Activated T-helper 1 cell treated with anti-CD3 and anti-CD28 coated beads, Interleukin-2, amount 50 U/mL, for 16 hours (primary cell): Measurements from ENCODE around the gene SLC38A1.
A peak's percentile ranks its signal among the peaks of the same experiment; 100 is the strongest.

Source experiments
- DNase-seq, 2 donors: peaks; one replicate each; pipeline ENCODE4 v3.0.0-alpha.2; 2020; ENCODE audit warnings: low read depth in 1 of 2, low spot score in 1 of 2

SLC38A1 gene

GRCh38 chr12:46234000-46234399 is 34.8 kb downstream of the SLC38A1 start:
- DNase-seq: no peak

DNA sequence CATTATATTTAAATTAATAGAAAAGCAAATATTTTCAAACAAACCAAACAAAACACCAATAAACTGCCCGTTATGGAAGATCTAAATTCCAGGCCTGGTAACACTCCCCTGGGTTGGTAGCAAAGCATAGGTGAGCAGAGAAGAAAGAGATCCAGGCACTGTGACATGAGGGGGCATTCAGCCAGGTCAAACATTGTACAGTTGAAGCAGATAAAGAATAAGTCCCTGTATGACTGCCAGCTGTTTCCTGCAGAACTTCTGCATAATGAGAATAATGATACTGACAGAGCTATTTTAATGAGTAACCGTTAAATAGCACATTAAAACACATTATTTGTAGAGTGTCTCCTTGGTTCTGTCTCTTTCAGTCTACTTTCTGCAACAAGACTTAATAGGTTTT is 35.4 kb downstream of the SLC38A1 start:
- DNase-seq: no peak

DNA sequence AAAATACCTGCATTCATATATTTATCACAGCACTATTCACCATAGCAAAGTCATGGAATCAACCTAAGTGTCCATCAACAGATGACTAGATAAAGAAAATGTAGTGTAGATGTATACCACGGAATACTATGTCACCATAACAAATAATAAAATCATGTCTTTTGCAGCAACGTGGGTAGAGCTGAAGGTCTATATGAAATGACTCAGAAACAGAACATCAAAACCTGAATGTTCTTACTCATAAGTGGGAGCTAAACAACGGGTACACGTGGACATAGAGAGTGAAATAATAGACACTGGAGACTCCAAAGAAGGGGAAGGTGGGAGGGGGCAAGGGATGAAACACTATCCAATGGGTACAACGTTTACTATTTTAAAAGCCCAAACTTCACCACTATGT is 37.9 kb downstream of the SLC38A1 start:
- no peak for DNase-seq

DNA sequence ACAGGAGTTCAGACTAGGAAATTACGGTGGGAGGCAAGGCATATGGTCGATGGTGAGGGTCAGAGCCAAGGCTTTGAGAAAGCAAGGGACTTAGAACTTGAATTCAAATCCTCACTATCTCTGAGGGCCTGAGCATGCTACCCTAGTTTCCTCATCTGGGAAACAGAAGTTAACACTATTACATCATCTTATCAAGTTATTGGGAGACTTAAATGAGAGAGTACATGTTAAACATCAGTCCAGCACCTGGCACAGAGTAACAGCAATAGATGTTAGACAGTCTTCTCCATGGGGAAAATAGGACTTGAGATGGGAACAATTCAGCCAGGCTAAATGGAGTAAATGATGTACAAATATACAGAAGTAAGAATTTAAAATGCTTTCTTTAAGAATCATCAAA is 38.5 kb downstream of the SLC38A1 start:
- DNase-seq: no peak

- no peak for DNase-seq
Measured at GRCh38 chr12:46227616-46228015, 41.2 kb downstream of the SLC38A1 start.

DNA sequence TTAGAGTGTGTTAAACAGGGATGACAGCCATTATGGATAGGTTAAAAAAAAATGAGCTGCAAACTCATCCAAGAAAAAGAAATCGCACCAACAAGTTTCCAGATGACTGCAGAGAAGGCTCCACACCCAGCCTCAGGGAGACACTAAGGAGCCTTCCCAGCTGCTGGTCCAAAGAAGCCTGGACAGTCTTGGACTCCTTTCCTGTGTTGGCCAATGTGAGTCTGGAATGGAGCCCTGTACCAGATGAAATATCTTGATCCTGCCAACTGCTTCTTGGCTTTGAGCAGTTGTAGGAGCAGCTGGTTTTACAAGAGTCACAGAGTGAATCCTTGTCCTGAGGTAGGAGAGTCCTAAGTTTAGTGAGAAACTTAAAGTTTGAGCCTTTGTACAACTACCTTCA is 44.5 kb downstream of the SLC38A1 start:
- DNase-seq: no peak

DNA sequence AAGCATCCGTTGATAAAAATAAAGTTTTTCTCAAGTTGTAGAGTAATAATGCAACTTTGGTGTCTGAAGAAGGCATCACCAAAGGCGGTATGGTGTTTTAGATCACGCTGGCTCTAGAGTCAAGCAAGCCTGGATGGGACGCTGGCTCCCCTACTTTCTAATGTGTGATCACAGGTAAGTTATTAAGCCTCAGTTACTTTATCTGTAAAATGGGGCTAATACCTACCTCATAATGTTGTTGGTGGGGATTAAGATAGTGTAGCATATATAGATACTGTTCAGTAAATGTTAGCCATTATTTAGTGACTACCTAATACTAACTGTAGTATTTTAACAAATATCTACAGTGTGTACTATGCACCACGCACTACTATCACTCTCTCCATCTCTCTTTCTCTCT is 45.8 kb downstream of the SLC38A1 start:
- DNase-seq: no peak

DNA sequence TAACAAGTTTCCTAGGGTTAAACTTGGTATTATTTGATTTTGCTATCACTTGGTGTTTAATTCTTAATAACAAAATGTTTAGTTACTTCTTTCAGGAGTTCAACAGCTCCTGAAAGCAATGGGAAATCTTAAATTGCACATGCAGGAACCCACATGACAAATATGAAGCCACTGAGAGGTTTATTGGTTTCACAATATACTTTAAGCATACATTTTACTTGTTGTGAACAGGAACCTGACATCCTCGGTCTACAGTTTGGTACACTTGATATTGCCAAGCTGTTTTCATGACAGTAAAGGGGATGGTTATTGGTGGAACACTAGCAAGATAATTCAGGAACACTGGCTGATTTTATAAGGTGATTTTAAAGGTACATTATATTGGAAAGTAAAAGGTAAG is 46.2 kb downstream of the SLC38A1 start:
- no peak for DNase-seq

DNA sequence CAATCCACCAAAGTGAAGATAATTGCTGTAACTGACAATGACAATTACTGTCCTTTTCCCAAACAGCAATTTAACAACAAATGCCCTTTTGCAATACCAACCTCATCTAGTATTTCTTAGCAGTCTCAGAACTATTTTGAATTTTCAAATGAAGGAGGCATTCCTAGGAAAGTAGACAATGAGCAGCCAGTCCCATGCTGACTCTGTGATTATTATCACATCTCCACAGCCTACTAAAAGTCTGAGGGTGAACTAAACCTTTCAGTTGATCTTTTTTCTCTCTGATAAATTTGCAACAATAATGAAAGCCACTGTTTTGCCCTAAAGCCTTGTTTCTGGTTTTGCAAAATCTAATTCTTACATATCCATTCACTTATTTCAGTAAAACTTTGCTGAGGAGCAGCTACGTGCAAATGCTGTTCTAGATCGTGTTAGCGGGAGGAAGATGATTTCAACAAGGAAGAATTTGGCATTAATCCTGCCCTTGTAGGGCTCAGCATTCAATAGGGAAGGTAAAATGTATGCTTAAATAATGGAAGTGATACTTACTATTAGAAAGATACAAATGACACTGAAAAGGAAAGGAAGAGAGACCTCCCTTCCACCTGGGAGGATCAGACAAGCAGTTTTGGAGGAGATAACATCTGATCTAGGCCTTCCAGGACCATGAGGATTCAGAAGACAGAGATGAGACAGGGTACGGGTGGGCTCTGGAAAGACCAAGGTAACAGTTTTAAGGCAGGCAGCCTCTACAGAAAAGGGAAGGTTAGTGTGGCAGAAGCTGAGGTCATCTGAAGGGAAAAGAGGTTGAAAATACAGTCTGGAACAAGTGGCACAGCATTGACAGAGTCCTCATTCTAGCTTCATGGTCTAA is 47.4 kb downstream of the SLC38A1 start:
- no peak for DNase-seq

GRCh38 chr12:46219877-46220655 is 48.8 kb downstream of the SLC38A1 start:
- peak; percentile 50 to 64 for DNase-seq

DNA sequence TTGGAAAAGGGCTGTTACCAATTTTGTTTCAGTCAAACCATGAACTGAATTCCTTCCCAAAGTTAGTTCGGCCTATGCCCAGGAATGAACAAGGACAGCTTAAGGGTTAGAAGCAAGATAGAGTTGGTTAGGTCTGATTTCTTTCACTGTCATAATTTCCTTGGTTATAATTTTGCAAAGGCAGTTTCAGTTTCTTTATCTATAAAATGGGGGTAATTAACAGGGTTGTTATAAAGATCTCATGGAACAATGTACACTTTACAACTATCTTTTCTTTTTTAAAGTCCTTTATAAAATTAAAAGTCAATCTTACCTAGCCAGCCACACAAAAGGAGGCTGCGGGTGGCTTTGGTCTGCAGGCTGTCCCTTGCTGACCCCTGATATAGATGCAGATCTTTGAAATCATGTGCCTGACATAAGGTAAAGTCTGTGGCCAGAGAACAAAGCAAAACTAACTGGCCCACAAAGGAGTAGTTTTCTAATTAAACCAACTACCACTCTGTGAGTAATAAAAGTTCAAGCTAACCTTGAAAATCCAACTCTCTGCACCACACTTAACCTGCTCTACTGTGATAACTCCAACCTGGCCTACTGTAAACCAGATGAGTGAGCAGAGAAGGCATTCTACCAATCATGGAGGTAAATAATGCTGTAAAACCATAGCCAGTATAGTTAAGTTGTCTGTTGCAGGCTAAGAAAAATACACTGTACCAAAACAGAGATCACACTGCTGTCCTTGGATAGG is 49.5 kb downstream of the SLC38A1 start:
- no peak for DNase-seq

- no peak for DNase-seq
Measured at GRCh38 chr12:46218322-46219095, 50.3 kb downstream of the SLC38A1 start.

DNA sequence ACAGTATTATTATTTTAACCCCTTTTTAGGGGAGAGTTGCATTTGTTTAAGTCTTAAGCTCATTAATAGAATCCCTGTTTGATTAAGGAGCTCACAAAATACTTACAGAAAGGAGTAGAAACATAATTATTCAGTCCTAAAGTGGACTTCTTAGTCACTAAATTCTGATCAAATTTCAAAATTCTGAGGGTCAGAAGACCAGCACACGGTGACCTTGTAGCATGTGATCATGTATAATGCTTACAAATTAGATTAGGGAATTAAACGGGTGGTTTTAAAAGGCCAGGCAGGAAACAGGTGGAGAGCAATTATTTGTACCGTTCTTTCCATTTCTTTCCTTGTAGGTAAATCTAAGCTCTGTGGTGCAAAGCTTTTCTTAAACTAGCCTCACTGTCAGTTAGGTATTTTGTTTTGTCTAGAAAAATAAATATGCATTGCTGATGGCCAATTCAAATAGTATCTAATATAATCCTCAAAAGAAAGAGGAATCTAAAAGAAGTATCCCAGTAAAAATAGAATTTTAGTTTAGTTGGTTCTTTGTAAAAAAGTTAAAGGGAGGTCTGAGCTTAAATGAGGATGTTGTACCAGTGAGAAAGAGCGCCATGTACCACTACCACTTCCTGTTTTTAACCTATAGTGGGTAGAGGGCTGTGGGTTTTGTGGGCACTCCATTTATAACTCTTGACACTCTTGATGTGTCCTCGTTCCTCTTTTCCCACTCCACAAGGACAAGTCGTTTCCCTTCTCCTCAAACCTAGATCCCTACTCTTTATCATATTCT is 51.1 kb downstream of the SLC38A1 start:
- peak in 1 of 2 donors; percentile 23 for DNase-seq

DNA sequence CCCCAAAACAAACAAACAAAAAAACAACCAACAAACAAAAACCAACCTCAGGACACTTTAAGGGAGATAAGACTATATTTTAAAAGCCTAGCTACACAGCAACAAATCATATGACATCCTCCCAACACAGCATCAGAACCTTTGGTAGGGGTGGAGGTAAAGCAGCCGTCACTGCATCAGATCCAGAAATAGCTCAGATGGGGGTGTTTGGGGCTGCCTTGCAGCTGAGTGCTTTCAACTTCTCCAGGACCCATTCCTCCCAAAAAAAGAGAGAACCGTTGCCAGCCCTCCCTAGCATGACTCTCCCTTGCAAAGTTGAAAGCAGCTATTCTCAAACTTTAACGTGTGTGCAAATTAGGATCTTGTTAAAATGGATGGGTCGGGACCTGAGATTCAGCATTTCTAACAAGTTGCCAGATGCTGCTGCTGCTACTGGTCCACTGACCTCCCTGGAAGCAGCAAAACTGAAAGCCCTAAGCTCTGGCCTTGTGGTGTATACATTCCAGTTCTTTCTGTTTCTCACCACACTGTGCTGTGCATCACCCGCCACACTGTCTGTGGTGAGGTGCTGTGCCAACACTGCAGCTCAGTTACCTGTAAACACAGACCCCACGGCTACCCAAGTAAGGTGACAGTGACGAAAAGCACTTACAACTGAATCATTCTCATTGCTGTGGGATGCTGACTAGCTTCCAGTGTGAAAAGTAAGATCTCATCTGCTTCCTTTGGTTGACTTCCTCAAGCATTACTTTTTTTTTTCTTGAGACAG is 54.0 kb downstream of the SLC38A1 start:
- peak; percentile 55 to 74 for DNase-seq

DNA sequence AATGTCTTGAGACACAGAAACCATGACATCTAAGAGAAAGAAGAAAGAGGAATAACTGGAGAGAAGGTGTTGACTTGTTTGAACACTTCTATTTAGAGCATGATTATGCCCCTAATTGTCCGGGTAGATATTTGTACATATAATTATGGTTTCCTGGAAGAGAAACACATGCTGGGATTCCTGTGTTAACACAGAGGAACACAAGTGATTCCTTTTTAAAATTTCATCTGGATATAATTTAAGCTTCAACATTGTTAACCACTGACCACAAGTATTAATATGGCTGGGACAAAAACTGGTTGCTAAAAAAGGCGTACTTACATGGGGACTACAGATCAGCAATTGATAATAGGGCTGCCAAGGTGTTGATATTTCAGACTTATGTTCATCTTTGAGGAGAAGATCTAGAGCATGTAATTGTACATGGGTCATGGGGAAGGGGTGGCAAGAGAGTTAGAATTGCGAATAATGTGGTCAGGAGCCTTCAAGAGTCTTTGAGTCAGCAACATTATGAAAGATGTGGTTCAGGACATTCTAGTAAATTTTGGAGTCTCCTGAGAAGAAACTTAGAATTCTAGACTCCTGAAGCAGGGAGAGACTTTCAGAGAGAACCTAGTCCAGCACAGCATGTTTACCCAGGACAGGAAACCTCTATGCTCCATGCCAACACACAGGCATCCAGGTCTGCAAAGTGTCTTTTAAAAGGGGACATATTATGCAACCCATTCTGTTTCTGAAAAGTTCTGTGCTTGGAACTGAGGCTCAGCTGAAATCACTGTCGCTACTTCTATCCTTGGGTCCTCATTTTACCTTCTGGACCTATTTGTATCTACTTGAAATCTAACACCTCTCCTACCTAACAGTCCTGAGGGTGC is 56.5 kb downstream of the SLC38A1 start:
- DNase-seq: no peak

GRCh38 chr12:46210873-46211439 is 57.9 kb downstream of the SLC38A1 start:
- no peak for DNase-seq

DNA sequence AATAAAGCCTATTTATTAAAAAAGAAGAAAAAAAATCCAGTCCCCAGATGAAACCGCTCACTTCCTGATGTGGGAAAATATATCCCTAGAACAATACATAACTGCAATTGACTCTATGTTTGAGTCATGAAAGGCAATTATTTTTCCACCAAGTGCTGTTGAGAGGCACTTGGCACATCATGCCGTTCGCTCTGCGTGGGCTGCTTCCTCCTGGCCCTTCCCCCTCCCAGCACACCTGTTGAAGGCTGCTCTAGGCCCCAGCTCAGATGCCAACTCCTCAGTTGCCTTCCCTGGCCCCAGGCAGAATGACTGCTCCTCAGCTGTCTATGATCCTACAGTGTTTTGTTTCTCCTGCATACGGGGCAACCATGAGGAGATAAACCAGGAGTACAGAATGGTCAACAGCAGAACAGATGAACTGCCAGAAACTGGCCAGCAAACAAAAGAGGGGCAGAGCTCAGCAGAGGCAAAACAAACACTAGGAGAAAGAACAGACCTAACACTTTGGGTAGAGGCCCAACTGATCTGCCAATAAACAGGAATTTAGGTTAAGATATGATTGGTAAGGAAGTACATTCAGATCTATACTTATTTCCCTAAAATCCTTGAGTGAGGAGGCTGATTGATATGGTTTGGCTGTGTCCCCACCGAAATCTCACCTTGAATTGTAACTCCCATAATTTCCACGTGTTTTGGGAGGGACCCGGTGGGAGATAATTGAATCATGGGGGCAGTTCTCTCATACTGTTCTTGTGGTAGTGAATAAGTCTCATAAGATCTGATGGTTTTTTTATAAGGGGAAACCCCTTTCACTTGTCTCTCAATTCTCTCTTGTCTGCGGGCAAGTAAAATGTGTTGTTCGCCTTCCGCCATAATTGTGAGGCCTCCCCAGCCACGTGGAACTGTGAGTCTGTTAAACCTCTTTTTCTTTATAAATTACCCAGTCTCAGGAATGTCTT is 58.6 kb downstream of the SLC38A1 start:
- peak in 1 of 2 donors; percentile 47 for DNase-seq
